GM12891 (cell line): ENCODE results near the gene ZFP28.

Source experiments
- PAX5 ChIP-seq: IDR thresholded peaks from 2 replicates; pipeline ENCODE4 v1.6.1; 2011; ENCODE audit warnings: low read length, moderate library complexity, mild to moderate bottlenecking; ENCODE audit not compliant: insufficient read depth, severe bottlenecking
- POLR2A ChIP-seq: IDR thresholded peaks from 2 replicates; pipeline ENCODE4 v1.6.1; 2011; ENCODE audit warnings: low read depth, low read length, control low read depth
- POLR2AphosphoS5 ChIP-seq: IDR thresholded peaks from 2 replicates; pipeline ENCODE4 v1.6.1; 2011; ENCODE audit warnings: low read depth, low read length, control low read depth

- no peak for TF ChIP-seq POLR2A
- no peak for TF ChIP-seq POLR2AphosphoS5
- TF ChIP-seq PAX5: no peak
Observed at GRCh38 chr19:56603829-56604228, 65.1 kb downstream of the ZFP28 start.
